HepG2 (cell line): Measurements from ENCODE around the gene TSEN34. TPM values are rescaled to one million over a fixed set of nuclear protein-coding genes. Genes with fewer than 3 reads are reported as not detected.
A peak's percentile ranks its signal among the peaks of the same experiment; 100 is the strongest.

Source experiments
- ARID4A ChIP-seq: sonication (generic); formaldehyde crosslinking; IDR thresholded peaks from 2 replicates; pipeline ENCODE4 v1.5.0; 2020; ENCODE audit warnings: mild to moderate bottlenecking, missing genetic modification reagents, borderline replicate concordance
- ERF ChIP-seq: IDR thresholded peaks from 2 replicates; pipeline ENCODE4 v1.6.1; 2018; ENCODE audit warnings: missing biosample characterization, missing genetic modification reagents
- FOSL2 ChIP-seq: sonication (generic); formaldehyde crosslinking; IDR thresholded peaks from 2 replicates; pipeline ENCODE4 v1.4.0; 2020; ENCODE audit warnings: missing genetic modification reagents
- HDAC2 ChIP-seq: sonication (generic); formaldehyde crosslinking; IDR thresholded peaks from 2 replicates; pipeline ENCODE4 v1.4.0; 2020; ENCODE audit warnings: missing genetic modification reagents
- HNF4G ChIP-seq, 2 experiments: sonication (generic) in 1 of 2; formaldehyde crosslinking in 1 of 2; IDR thresholded peaks; 2 replicates each; pipeline versions ENCODE4 v1.4.0 to v1.6.1; 2011 to 2020; ENCODE audit warnings: borderline replicate concordance in 2 of 2, low read depth in 2 of 2, mild to moderate bottlenecking in 2 of 2, low read length in 1 of 2, missing genetic modification reagents in 1 of 2, moderate library complexity in 1 of 2
- LCORL ChIP-seq, 2 experiments: fragments of 450-650 bp in 1 of 2; sonication (generic) in 1 of 2; formaldehyde crosslinking in 1 of 2; IDR thresholded peaks; 2 replicates each; pipeline versions ENCODE4 v1.5.0 to v1.6.1; 2017 to 2020; ENCODE audit warnings: antibody characterized with exemption in 1 of 2, missing genetic modification reagents in 1 of 2
- POGZ ChIP-seq: sonication (generic); formaldehyde crosslinking; IDR thresholded peaks from 2 replicates; pipeline ENCODE4 v1.4.0; 2020; ENCODE audit warnings: mild to moderate bottlenecking, missing genetic modification reagents
- RARA ChIP-seq: IDR thresholded peaks from 2 replicates; pipeline ENCODE4 v1.6.1; 2016; ENCODE audit warnings: missing genetic modification reagents, missing compliant biosample characterization
- RBFOX2 ChIP-seq: fragments of 200-400 bp; formaldehyde crosslinking; IDR thresholded peaks from 2 replicates; pipeline ENCODE4 v1.6.1; 2017; ENCODE audit warnings: low read depth, mild to moderate bottlenecking, low read length
- SAP130 ChIP-seq: IDR thresholded peaks from 2 replicates; pipeline ENCODE4 v1.6.1; 2016; ENCODE audit warnings: low read depth
- TBX3 ChIP-seq: fragments of 450-650 bp; IDR thresholded peaks from 2 replicates; pipeline ENCODE4 v1.6.1; 2017; ENCODE audit warnings: antibody characterized with exemption, mild to moderate bottlenecking, inconsistent platforms, borderline replicate concordance
- ZHX2 ChIP-seq, 2 experiments: sonication (generic) in 1 of 2; formaldehyde crosslinking in 1 of 2; IDR thresholded peaks; 2 replicates each; pipeline versions ENCODE4 v1.6.1 to v1.9.0; 2014 to 2022; ENCODE audit warnings: antibody characterized with exemption in 1 of 2, borderline replicate concordance in 1 of 2, inconsistent platforms in 1 of 2, low read depth in 1 of 2, missing genetic modification reagents in 1 of 2
- ZNF207 ChIP-seq: fragments of 450-650 bp; IDR thresholded peaks from 2 replicates; pipeline ENCODE4 v1.6.1; 2016; ENCODE audit warnings: antibody characterized with exemption, borderline replicate concordance
- ZNF224 ChIP-seq: sonication (generic); formaldehyde crosslinking; IDR thresholded peaks from 2 replicates; pipeline ENCODE4 v1.5.0; 2020; ENCODE audit warnings: mild to moderate bottlenecking, missing genetic modification reagents
- ZNF33A ChIP-seq: sonication (generic); formaldehyde crosslinking; IDR thresholded peaks from 2 replicates; pipeline ENCODE4 v1.5.1; 2020; ENCODE audit warnings: missing genetic modification reagents, mild to moderate bottlenecking, moderate library complexity, borderline replicate concordance
- ZNF597 ChIP-seq: sonication (generic); formaldehyde crosslinking; IDR thresholded peaks from 2 replicates; pipeline ENCODE4 v1.5.0; 2020; ENCODE audit warnings: missing genetic modification reagents
- polyA plus RNA-seq, 8 experiments: library from polyadenylated mRNA; depleted of rRNA in 3 of 8; stranded (reverse) in 7 of 8; unstranded in 1 of 8; fragments of >200 nt; fragmentation: Illumina TruSeq in 4 of 8; extraction: Trizol in 4 of 8; gene quantifications; 2 replicates each; pipeline versions ENCODE4 v1.2.1 to v1.2.3, GENCODE V29; 2011 to 2016; ENCODE audit warnings: low read depth in 4 of 8, missing spikeins in 1 of 8, mixed read lengths in 1 of 8; ENCODE audit not compliant: insufficient read depth in 1 of 8
- total RNA-seq, 5 experiments: library from RNA; depleted of rRNA; stranded (reverse); fragments of >200 nt; fragmentation: Illumina TruSeq; extraction: Trizol; gene quantifications; 2 replicates each; pipeline ENCODE4 v1.2.3, GENCODE V29; 2016; ENCODE audit warnings: low read depth in 1 of 5

TSEN34 gene
- total and polyA plus RNA-seq, 2 of the 13 experiments (the other 11 are each of a cell fraction or from before 2014, with no cell fraction given): 55.1 to 65.4 TPM

GRCh38 chr19:54191011-54191810, at the start of gene TSEN34 (continued):
- TF ChIP-seq ZHX2 (IDR thresholded peaks at IDR 0.05; ENCODE audit: low read depth) (no peak), ZHX2 (CRISPR knock-in tag; IDR thresholded peaks at IDR 0.05; ENCODE audit: borderline replicate concordance) (no peak), TBX3 (peak; percentile 32; the same call in 1 of the 2 replicates), ZNF597 (CRISPR knock-in tag) (no peak), SAP130 (CRISPR knock-in tag) (peak; percentile 59), FOSL2 (CRISPR knock-in tag) (0 out of 2 replicates have a peak, but pooled peaks have one; percentile 5), LCORL (IDR thresholded peaks at IDR 0.05) (no peak), LCORL (CRISPR knock-in tag; IDR thresholded peaks at IDR 0.05) (0 out of 2 replicates have a peak, but pooled peaks have one; percentile 23), ZNF224 (CRISPR knock-in tag) (no peak), RARA (CRISPR knock-in tag) (no peak), ARID4A (CRISPR knock-in tag) (peak; percentile 84), RBFOX2 (peak; percentile 81), HDAC2 (CRISPR knock-in tag) (0 out of 2 replicates have a peak, but pooled peaks have one; percentile 9), POGZ (no peak), ZNF207 (no peak), ZNF33A (no peak), HNF4G (IDR thresholded peaks at IDR 0.05; ENCODE audit: borderline replicate concordance, low read depth, low read length) (no peak), HNF4G (CRISPR knock-in tag; IDR thresholded peaks at IDR 0.05; ENCODE audit: borderline replicate concordance, low read depth) (no peak), ERF (CRISPR knock-in tag) (peak; percentile 56; the same call in 1 of the 2 replicates)
